ENCODE measurements around the gene ADAMTS12. TPM values are rescaled to one million over a fixed set of nuclear protein-coding genes. Genes with fewer than 3 reads are reported as not detected.

ADAMTS12 gene
- total RNA-seq, 1 donor from 2014 or later: 32.1 TPM

- Mint-ChIP-seq H3K27me3 (peaks cover 41% of the 10 kb centered on the region), H3K4me3 (no peak overlapping the region), H3K36me3 (no peaks in the 10 kb centered on the region), H3K4me1 (ENCODE audit: unreplicated experiment) (peaks cover 27% of the 10 kb centered on the region), H3K27ac (no peak overlapping the region), H3K9me3 (no peaks in the 10 kb centered on the region)
- TF ChIP-seq CTCF (conservative IDR thresholded peaks at IDR 0.05): no peak
- no peak for DNase-seq (ENCODE audit: extremely low spot score, unreplicated experiment)
Observed at GRCh38 chr5:33894566-33894965, 2.8 kb upstream of the ADAMTS12 start.

GRCh38 chr5:33892620-33893137 is 889 bp upstream of the ADAMTS12 start:
- H3K27me3 Mint-ChIP-seq: peaks cover 41% of the 10 kb centered on the region
- DNase-seq (ENCODE audit: extremely low spot score, unreplicated experiment): no peak
- peak overlapping the region; percentile 33 for H3K27ac Mint-ChIP-seq
- TF ChIP-seq CTCF (conservative IDR thresholded peaks at IDR 0.05): no peak
- H3K4me1 Mint-ChIP-seq (ENCODE audit: unreplicated experiment): peaks cover 32% of the 10 kb centered on the region
- no peaks in the 10 kb centered on the region for H3K36me3 Mint-ChIP-seq
- no peaks in the 10 kb centered on the region for H3K9me3 Mint-ChIP-seq
- peak overlapping the region; percentile 92 for H3K4me3 Mint-ChIP-seq

GRCh38 chr5:33891446-33891787 is 373 bp downstream of the ADAMTS12 start:
- Mint-ChIP-seq H3K36me3 (no peaks in the 10 kb centered on the region), H3K9me3 (no peaks in the 10 kb centered on the region), H3K4me1 (ENCODE audit: unreplicated experiment) (peaks cover 32% of the 10 kb centered on the region), H3K27ac (peak overlapping the region; percentile 58), H3K27me3 (peaks cover 37% of the 10 kb centered on the region), H3K4me3 (peak overlapping the region; percentile 88)
- no peak for TF ChIP-seq CTCF (conservative IDR thresholded peaks at IDR 0.05)
- DNase-seq (ENCODE audit: extremely low spot score, unreplicated experiment): no peak

- H3K4me3 Mint-ChIP-seq: peak overlapping the region; percentile 88
- H3K27ac Mint-ChIP-seq: peak overlapping the region; percentile 58
- peaks cover 35% of the 10 kb centered on the region for H3K27me3 Mint-ChIP-seq
- DNase-seq (ENCODE audit: extremely low spot score, unreplicated experiment): no peak
- H3K9me3 Mint-ChIP-seq: no peaks in the 10 kb centered on the region
- peaks cover 32% of the 10 kb centered on the region for H3K4me1 Mint-ChIP-seq (ENCODE audit: unreplicated experiment)
- TF ChIP-seq CTCF (conservative IDR thresholded peaks at IDR 0.05): peak; percentile 57
- no peaks in the 10 kb centered on the region for H3K36me3 Mint-ChIP-seq
Observed at GRCh38 chr5:33890131-33891032, 1.4 kb downstream of the ADAMTS12 start.

- peaks cover 26% of the 10 kb centered on the region for H3K27me3 Mint-ChIP-seq
- DNase-seq (ENCODE audit: extremely low spot score, unreplicated experiment): no peak
- H3K36me3 Mint-ChIP-seq: no peaks in the 10 kb centered on the region
- no peak for TF ChIP-seq CTCF (conservative IDR thresholded peaks at IDR 0.05)
- no peak overlapping the region for H3K27ac Mint-ChIP-seq
- peak overlapping the region; percentile 31 for H3K4me3 Mint-ChIP-seq
- no peaks in the 10 kb centered on the region for H3K9me3 Mint-ChIP-seq
- H3K4me1 Mint-ChIP-seq (ENCODE audit: unreplicated experiment): peaks cover 38% of the 10 kb centered on the region
Observed at GRCh38 chr5:33888587-33888986, 3.2 kb downstream of the ADAMTS12 start.

All from type B pancreatic cell (in vitro differentiated cells).